Ovary (tissue), 3 donors: ENCODE measurements around the gene SPG7.

Experiments used
- CTCF ChIP-seq, 3 donors: fragments of 450-650 bp in 2 of 3; fragments of 200-600 bp in 1 of 3; IDR thresholded peaks; one replicate each; pipeline versions ENCODE4 v1.5.1 to v1.8.0; 2016 to 2022; ENCODE audit warnings: antibody characterized with exemption in 3 of 3, mild to moderate bottlenecking in 1 of 3
- EP300 ChIP-seq: sonication (generic); formaldehyde crosslinking; IDR thresholded peaks from one replicate; pipeline ENCODE4 v1.6.1; 2017; ENCODE audit warnings: antibody characterized with exemption
- POLR2A ChIP-seq: fragments of 450-650 bp; IDR thresholded peaks from one replicate; pipeline ENCODE4 v1.6.1; 2017; ENCODE audit warnings: antibody characterized with exemption, mild to moderate bottlenecking, moderate library complexity
- donor health status: DM: no; HTN: no; CAD: no.

DNA sequence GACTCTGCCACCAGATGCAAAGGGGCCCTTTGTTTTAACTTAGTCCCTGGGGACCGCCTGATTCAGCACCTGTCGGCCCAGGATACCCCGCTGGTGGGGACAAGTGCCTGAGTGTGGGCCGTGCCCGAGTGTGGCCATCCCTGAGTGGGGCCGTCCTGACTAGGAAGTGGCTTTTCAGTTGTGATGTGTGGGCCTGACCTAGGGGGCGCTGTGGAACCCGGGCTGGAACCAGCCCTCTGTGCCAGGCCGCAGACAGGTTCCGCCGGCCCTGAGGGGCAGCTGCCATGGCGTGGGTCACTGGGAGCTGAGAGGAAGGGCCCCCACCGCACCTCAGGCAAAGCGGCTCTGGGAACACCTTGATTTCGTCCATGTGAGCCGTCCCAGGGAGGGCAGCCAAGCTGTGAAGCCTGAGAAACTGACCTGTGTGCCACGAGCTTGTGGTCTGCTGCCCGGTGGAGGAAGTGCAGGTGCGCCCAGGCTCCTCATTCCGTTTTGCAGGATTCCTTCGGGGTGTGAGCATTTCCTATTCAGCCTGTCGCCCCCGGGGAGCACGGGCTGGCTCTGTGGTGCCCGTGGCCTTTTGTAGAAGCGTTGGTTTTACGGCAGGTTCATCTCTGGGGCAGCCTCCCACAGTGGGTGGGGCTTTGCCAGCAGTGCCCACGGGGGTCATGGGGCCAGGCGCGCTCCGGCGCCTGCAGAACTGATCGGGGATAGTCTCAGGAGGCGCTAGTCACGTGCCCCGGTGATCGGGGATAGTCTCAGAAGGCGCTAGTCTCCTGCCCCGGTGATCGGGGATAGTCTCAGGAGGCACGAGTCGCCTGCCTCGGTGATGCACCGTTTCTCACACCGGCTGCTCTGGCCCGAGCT is 57.5 kb downstream of the SPG7 start:
- no peak for TF ChIP-seq POLR2A
- no peak for TF ChIP-seq CTCF (IDR thresholded peaks at IDR 0.05)
- TF ChIP-seq EP300: no peak
